Right cardiac atrium (tissue), 5 donors: ENCODE results near the gene HMBS. TPM values are rescaled to one million over a fixed set of nuclear protein-coding genes. Genes with fewer than 3 reads are reported as not detected.

ENCODE experiments used
- ATAC-seq, 2 donors: fragments of 200-7000 bp; cut with Tn5 transposase; one replicate each; pipeline versions ENCODE4 v1.8.0 to v1.9.1; 2020; ENCODE audit warnings: moderate library complexity in 2 of 2, mild to moderate bottlenecking in 1 of 2
- DNase-seq, 3 donors: peaks; one replicate each; pipeline ENCODE4 v3.0.0-alpha.2; 2020
- H3K27ac ChIP-seq: one replicate; pipeline ENCODE4 v1.5.1; 2013; ENCODE audit warnings: mild to moderate bottlenecking, low read length, control low read depth, moderate library complexity
- H3K27me3 ChIP-seq: one replicate; pipeline ENCODE4 v1.6.1; 2013; ENCODE audit not compliant: control insufficient read depth, insufficient read depth
- H3K4me1 ChIP-seq: one replicate; pipeline ENCODE4 v1.6.1; 2013; ENCODE audit warnings: low read length; ENCODE audit not compliant: control insufficient read depth, insufficient read depth
- H3K4me3 ChIP-seq: one replicate; pipeline ENCODE4 v1.5.1; 2013; ENCODE audit warnings: low read length, control low read depth
- H3K9me3 ChIP-seq: one replicate; pipeline ENCODE4 v1.6.1; 2013; ENCODE audit warnings: low read length; ENCODE audit not compliant: control insufficient read depth
- WGBS: extraction: QIAGEN DNeasy Blood & Tissue Kit; methylation state at CpG from one replicate; pipeline ENCODE4 v1.1.7; 2013; 5-methylcytosine and 5-hydroxymethylcytosine counted together
- intact Hi-C, 4 donors: fragments of 100-400 bp; cut with DNase I; formaldehyde crosslinking; loops; one replicate each; pipeline versions ENCODE4 v1.11.0 to v1.14.0; 2022 to 2023
- polyA plus RNA-seq: library from polyadenylated mRNA; stranded (reverse); fragments of 200-250 nt; gene quantifications from one replicate; pipeline ENCODE4 v1.2.3, GENCODE V29; 2013
- total RNA-seq, 4 donors: library from RNA; stranded (reverse); fragmentation: NEBNext Ultra II Directional; extraction: Animal tissue kit (Norgen Biotek cat#: 25700); gene quantifications; one replicate each; pipeline ENCODE4 v1.2.1, GENCODE V29; 2021
- donor health status: healthy with polysubstance abuse.
- donor health status: DM: no; HTN: yes; CAD: no.
- donor health status: DM: no; HTN: no; CAD: no.
- donor health status: DM: no; HTN: yes; CAD: no; lungs with severe emphysema.
- donor health status: DM: yes; HTN: yes; CAD: no.

The HMBS gene
- total and polyA plus RNA-seq, 5 donors, result 17.3 to 28.0 (median 25.3) TPM

DNA sequence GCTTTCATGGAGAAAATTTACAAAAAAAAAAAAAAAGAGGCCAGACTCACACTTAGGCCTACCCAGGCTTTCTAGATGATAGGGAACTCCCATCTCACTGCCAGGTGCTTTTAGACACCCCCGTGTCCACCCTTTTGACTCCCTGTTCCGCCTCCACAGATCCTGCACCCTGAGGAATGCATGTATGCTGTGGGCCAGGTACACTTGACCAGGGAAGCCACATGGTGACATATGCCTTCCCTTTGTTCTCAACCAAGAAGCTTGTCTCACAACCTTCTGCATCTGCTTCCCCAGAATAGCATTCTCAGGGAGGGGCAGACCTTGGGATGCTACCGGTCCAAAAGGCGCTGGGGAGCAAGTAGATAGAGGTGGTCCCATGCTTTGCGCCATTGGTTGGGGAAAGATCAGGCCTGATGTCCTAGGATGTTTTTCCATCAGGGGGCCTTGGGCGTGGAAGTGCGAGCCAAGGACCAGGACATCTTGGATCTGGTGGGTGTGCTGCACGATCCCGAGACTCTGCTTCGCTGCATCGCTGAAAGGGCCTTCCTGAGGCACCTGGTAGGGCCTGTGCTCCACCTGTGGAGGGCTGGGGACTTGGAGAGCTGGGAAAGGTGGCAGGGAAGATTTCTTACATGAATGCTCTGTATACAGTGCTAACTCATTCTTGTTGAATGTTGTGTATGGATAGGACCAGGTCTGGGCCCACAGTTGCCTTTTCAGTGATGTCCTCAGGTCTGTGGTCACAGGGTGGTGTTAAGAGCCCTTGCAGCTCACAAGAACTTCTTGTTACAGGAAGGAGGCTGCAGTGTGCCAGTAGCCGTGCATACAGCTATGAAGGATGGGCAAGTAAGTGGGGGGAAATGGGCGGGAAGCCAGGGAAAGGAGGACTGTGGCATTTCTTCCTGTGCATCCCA, 7.5 kb downstream of the HMBS start:
- Histone ChIP-seq H3K4me1 (peaks cover 9% of the 10 kb centered on the region), H3K9me3 (no peaks in the 10 kb centered on the region), H3K4me3 (no peak overlapping the region), H3K27ac (no peak overlapping the region), H3K27me3 (no peaks in the 10 kb centered on the region)
- peak in 2 of 3 donors; percentile 45 to 55 for DNase-seq
- WGBS, result 83% methylated on average over 13 of the region's 13 CpGs
- intact Hi-C loops, result no loop called here
- no peak for ATAC-seq

- intact Hi-C loops, result no loop called here
- H3K9me3 ChIP-seq, result no peaks in the 10 kb centered on the region
- 56% methylated on average over 12 of the region's 12 CpGs for WGBS
Observed at GRCh38 chr11:119092880-119093842, 8.5 kb downstream of the HMBS start.

DNA sequence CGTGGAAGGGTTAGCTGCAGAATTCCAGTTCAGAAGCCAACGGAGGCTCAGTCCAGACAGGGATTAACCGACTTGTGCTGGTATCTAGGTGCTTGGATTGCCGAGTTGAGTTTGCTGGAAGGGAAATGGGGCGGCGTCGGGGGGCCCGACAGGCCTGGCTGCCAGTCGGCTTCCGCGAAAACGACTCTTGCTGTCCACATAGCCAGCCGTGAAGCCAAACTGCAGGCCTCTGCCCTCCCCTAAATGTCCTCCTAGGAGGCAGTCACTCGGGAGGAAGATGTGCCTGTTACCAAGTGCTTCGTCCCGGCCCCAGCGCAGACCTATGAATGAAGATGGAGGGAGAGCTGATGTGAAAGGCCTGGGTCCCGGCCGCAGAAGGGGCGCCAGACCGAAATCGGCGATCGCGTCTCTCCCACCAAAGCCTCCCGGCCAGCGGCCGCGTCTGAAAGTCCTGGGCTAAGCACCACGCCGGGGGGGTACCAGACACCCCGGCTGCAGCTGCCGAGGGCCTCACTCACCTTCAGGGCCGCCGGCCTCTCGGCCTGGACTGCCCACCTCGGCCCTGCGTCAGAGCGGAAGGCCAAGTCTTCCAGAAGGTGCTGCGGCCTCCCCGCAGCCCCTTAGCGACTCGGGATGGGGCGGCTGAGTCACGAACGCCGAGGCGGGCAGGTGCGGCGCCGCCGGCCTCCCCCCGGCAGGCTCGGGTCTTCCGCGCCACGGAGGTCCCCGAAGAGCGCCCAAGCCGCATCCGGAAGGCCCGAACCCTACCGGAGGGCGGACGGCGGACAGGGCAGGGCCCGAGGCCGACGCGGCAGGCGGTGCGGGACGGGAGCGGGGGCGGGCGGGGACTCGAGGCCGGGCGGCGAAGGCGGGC, 9.5 kb downstream of the HMBS start:
- DNase-seq, result peak; percentile 39 to 72 (median 72)
- peak; percentile 35 to 51 for ATAC-seq
- intact Hi-C loops, result no loop called here

More at GRCh38 chr11:119092880-119093842, 8.5 kb downstream of the HMBS start:
- H3K27me3 ChIP-seq, result no peaks in the 10 kb centered on the region
- H3K4me1 ChIP-seq, result peaks cover 9% of the 10 kb centered on the region
- DNase-seq (peak in 2 of 3 donors; percentile 5 to 27), ATAC-seq (no peak)
- no peak overlapping the region for H3K27ac ChIP-seq
- H3K4me3 ChIP-seq, result no peak overlapping the region

DNA sequence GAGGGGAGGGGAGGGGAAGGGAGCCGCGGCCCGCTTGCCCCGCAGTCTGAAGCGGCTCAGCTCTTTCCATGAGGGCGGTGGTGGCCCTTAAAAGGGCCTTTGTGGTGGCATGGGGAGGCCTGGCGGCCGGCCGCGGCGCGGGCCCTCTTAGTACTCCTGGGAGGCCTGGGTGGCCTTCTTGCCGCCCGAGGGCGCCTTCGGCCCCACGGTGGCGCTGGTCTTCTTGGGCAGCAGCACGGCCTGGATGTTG, 10.1 kb downstream of the HMBS start:
- H3K27me3 ChIP-seq, result no peaks in the 10 kb centered on the region
- H3K4me3 ChIP-seq, result peak overlapping the region; percentile 66
- WGBS, result under 1% methylated on average over 19 of the region's 19 CpGs
- peak overlapping the region; percentile 81 for H3K27ac ChIP-seq
- peaks cover 9% of the 10 kb centered on the region for H3K4me1 ChIP-seq
- peak; percentile 89 to 90 for ATAC-seq
- H3K9me3 ChIP-seq, result no peaks in the 10 kb centered on the region
- peak; percentile 89 to 94 (median 94) for DNase-seq
- intact Hi-C loops, result no loop called here

More for the DNA sequence above, 9.5 kb downstream of the HMBS start:
- H3K27ac ChIP-seq, result peak overlapping the region; percentile 81
- under 1% methylated on average over 81 of the region's 81 CpGs for WGBS
- H3K4me1 ChIP-seq, result peaks cover 9% of the 10 kb centered on the region
- no peaks in the 10 kb centered on the region for H3K9me3 ChIP-seq
- no peaks in the 10 kb centered on the region for H3K27me3 ChIP-seq
- H3K4me3 ChIP-seq, result peak overlapping the region; percentile 66

DNA sequence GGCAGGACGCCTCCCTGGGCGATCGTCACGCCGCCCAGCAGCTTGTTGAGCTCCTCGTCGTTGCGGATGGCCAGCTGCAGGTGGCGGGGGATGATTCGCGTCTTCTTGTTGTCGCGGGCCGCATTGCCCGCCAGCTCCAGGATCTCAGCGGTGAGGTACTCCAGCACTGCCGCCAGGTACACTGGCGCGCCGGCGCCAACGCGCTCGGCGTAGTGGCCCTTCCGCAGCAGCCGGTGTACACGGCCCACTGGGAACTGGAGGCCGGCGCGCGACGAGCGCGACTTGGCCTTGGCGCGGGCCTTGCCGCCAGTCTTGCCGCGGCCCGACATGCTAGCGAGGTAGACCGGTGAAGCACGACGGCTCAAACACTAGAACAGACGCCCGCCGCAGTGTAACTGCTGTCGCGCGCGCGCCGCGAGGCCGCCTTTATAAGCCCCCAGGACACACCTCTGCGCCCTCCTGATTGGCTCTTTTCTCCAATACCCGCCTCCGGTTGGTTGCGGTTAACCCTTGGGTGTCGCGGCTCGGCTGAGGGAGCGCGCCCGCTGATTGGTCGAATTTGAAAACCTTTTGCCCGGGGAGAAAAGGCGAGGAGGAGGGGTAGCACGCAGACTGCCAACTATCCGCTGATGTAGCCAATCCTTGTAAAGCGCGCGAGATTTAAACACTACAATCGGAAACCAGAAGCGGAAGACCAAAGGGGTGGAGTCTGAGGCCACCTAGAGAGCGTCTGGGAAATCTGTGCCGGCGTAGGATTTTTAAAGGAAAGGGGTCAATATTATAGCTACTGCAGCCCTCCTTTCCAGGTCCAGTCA, 10.6 kb downstream of the HMBS start:
- ATAC-seq, result peak; percentile 96 to 97
- peak overlapping the region; percentile 66 for H3K4me3 ChIP-seq
- no peaks in the 10 kb centered on the region for H3K27me3 ChIP-seq
- H3K27ac ChIP-seq, result peak overlapping the region; percentile 81
- no peaks in the 10 kb centered on the region for H3K9me3 ChIP-seq
- H3K4me1 ChIP-seq, result peaks cover 9% of the 10 kb centered on the region
- intact Hi-C loops, result no loop called here
- DNase-seq, result peak; percentile 98 to 99 (median 99)
- under 1% methylated on average over 79 of the region's 79 CpGs for WGBS

DNA sequence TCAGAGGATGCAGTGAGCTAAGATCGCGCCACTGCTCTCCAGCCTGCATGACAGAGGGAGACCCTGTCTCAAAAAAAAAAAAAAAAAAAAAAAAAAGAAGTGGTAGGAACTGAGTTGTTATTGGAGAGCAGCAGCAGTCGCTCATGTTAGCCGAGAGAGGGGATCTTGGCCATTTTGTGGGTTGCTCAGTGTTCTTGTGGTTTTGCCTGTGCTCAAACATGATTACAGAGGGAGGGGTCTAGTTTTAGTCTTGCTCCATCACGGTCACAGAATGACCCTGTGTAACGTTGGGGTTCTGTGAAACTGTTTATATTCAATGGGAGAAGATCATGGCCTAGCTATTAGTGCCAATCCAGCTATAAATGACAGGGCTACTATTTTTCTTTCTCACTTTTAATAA, 15.0 kb downstream of the HMBS start:
- intact Hi-C loops, result no loop called here

GRCh38 chr11:119100246-119100970, 15.7 kb downstream of the HMBS start:
- 53% methylated on average over 11 of the region's 11 CpGs for WGBS

More for the DNA sequence above, 15.0 kb downstream of the HMBS start:
- DNase-seq, result no peak
- H3K27me3 ChIP-seq, result no peaks in the 10 kb centered on the region
- no peak for ATAC-seq
- no peak overlapping the region for H3K27ac ChIP-seq
- peaks cover 7% of the 10 kb centered on the region for H3K4me1 ChIP-seq
- WGBS, result 77% methylated on average over 6 of the region's 6 CpGs
- H3K9me3 ChIP-seq, result no peaks in the 10 kb centered on the region
- H3K4me3 ChIP-seq, result no peak overlapping the region

GRCh38 chr11:119100994-119101758, 16.5 kb downstream of the HMBS start:
- peak overlapping the region; percentile 96 for H3K27ac ChIP-seq
- WGBS, result 1% methylated on average over 29 of the region's 29 CpGs
- intact Hi-C loops, result no loop called here
- H3K27me3 ChIP-seq, result no peaks in the 10 kb centered on the region
- DNase-seq, result no peak
- H3K9me3 ChIP-seq, result no peaks in the 10 kb centered on the region
- peak overlapping the region; percentile 87 for H3K4me3 ChIP-seq
- peak; percentile 11 to 13 for ATAC-seq
- H3K4me1 ChIP-seq, result peaks cover 7% of the 10 kb centered on the region

More at GRCh38 chr11:119100246-119100970, 15.7 kb downstream of the HMBS start:
- peak overlapping the region; percentile 87 for H3K4me3 ChIP-seq
- intact Hi-C loops, result no loop called here
- H3K27ac ChIP-seq, result no peak overlapping the region
- ATAC-seq (no peak), DNase-seq (no peak)
- H3K9me3 ChIP-seq, result no peaks in the 10 kb centered on the region
- peaks cover 7% of the 10 kb centered on the region for H3K4me1 ChIP-seq
- no peaks in the 10 kb centered on the region for H3K27me3 ChIP-seq
